H1 (cell line): ENCODE measurements around the gene CFAP97D2. TPM values are rescaled to one million over a fixed set of nuclear protein-coding genes. Genes with fewer than 3 reads are reported as not detected.

Source experiments
- CTCF ChIA-PET: fragments of 300-600 bp; sonication (Branson Sonifier 250); formaldehyde crosslinking; loops from one replicate; lab custom pipeline; 2021; ENCODE audit not compliant: partially characterized antibody; lab: Charles Lee
- POLR2A ChIA-PET: fragments of 300-600 bp; sonication (Branson Sonifier 250); formaldehyde crosslinking; loops from one replicate; lab custom pipeline; 2021; ENCODE audit warnings: inconsistent platforms; ENCODE audit not compliant: partially characterized antibody; lab: Charles Lee
- DNase-seq, 2 experiments: peaks; one replicate each; pipeline versions ENCODE4 v3.0.0 to v3.0.0-alpha.2; 2010 to 2022; ENCODE audit warnings: low spot score in 2 of 2, low read depth in 1 of 2, mixed read lengths in 1 of 2
- FAIRE-seq: peaks from 2 replicates; lab custom pipeline; 2011; peaks lifted over from hg19 to GRCh38; lab: Jason Lieb, UNC
- H2AFZ ChIP-seq: 2 replicates; pipeline ENCODE4 v1.8.1; 2012; ENCODE audit warnings: low read length, inconsistent platforms
- H2AK5ac ChIP-seq: 2 replicates; pipeline ENCODE4 v1.6.1; 2013; ENCODE audit warnings: low read depth, low read length
- H2BK120ac ChIP-seq: replicated peaks from 2 replicates; pipeline ENCODE3; 2013; ENCODE audit warnings: low read depth, low read length, inconsistent platforms
- H2BK12ac ChIP-seq: 2 replicates; pipeline ENCODE4 v1.6.1; 2013; ENCODE audit warnings: low read depth, low read length
- H2BK15ac ChIP-seq: 2 replicates; pipeline ENCODE4 v1.6.1; 2013; ENCODE audit warnings: low read length
- H2BK20ac ChIP-seq: 2 replicates; pipeline ENCODE4 v1.6.1; 2013; ENCODE audit warnings: low read length
- H2BK5ac ChIP-seq: 2 replicates; pipeline ENCODE4 v1.6.1; 2013; ENCODE audit warnings: low read depth, low read length
- H3K14ac ChIP-seq: 2 replicates; pipeline ENCODE4 v1.6.1; 2013; ENCODE audit warnings: inconsistent platforms; ENCODE audit not compliant: insufficient read length
- H3K18ac ChIP-seq: 2 replicates; pipeline ENCODE4 v1.6.1; 2013; ENCODE audit warnings: low read length; ENCODE audit errors: extremely low read depth
- H3K23ac ChIP-seq: 2 replicates; pipeline ENCODE4 v1.6.1; 2013; ENCODE audit warnings: inconsistent platforms; ENCODE audit not compliant: insufficient read length
- H3K23me2 ChIP-seq: 2 replicates; pipeline ENCODE4 v1.6.1; 2013; ENCODE audit warnings: low read depth, low read length
- H3K27ac ChIP-seq: 2 replicates; pipeline ENCODE4 v1.6.1; 2011; ENCODE audit warnings: low read depth, low read length, inconsistent platforms
- H3K27me3 ChIP-seq, 4 experiments: replicated peaks in 1 of 4; 1 replicate in 1 of 4; 2 replicates in 3 of 4; pipeline versions ENCODE4 v1.6.1 to v1.8.1; 2011 to 2013; ENCODE audit warnings: low read length in 3 of 4, mild to moderate bottlenecking in 3 of 4, inconsistent platforms in 2 of 4, mixed read lengths in 2 of 4, moderate library complexity in 1 of 4; ENCODE audit not compliant: control insufficient read depth in 3 of 4, insufficient read depth in 3 of 4; ENCODE audit errors: extremely low read depth in 1 of 4
- H3K36me3 ChIP-seq, 4 experiments: 2 replicates each; pipeline versions ENCODE4 v1.6.1 to v1.8.1; 2011 to 2013; ENCODE audit warnings: mild to moderate bottlenecking in 4 of 4, low read length in 3 of 4, moderate library complexity in 2 of 4, control low read depth in 1 of 4, inconsistent platforms in 1 of 4; ENCODE audit not compliant: insufficient read depth in 4 of 4, control insufficient read depth in 2 of 4
- H3K4ac ChIP-seq: replicated peaks from 2 replicates; pipeline ENCODE3; 2013; ENCODE audit warnings: low read length, low read depth, mixed read lengths, inconsistent platforms; ENCODE audit not compliant: insufficient read length
- H3K4me1 ChIP-seq, 4 experiments: replicated peaks in 1 of 4; 1 replicate in 1 of 4; 2 replicates in 3 of 4; pipeline versions ENCODE4 v1.6.1 to v1.8.1; 2011 to 2013; ENCODE audit warnings: low read length in 3 of 4, inconsistent platforms in 2 of 4, mixed read lengths in 1 of 4; ENCODE audit not compliant: insufficient read depth in 4 of 4, control insufficient read depth in 3 of 4
- H3K4me2 ChIP-seq, 2 experiments: 2 replicates each; pipeline versions ENCODE4 v1.6.1 to v1.8.1; 2011 to 2013; ENCODE audit warnings: low read depth in 2 of 2, low read length in 2 of 2, control low read depth in 1 of 2, inconsistent platforms in 1 of 2, mild to moderate bottlenecking in 1 of 2; ENCODE audit not compliant: insufficient read depth in 1 of 2
- H3K4me3 ChIP-seq, 4 experiments: fragments of 200-600, 300-600 bp in 1 of 4; sonication (generic), shearing (Covaris generic), sonication (Bioruptor Twin) in 1 of 4; 2 replicates each; pipeline versions ENCODE4 v1.5.1 to v1.8.1; 2011 to 2016; ENCODE audit warnings: low read length in 4 of 4, low read depth in 3 of 4, control low read depth in 2 of 4, inconsistent platforms in 2 of 4, mild to moderate bottlenecking in 2 of 4, mixed read lengths in 1 of 4, moderate library complexity in 1 of 4; ENCODE audit not compliant: insufficient read depth in 2 of 4; ENCODE audit errors: extremely low read depth in 1 of 4
- H3K56ac ChIP-seq: replicated peaks from 2 replicates; pipeline ENCODE3; 2013; ENCODE audit warnings: low read depth, mild to moderate bottlenecking, mixed read lengths, low read length, inconsistent platforms; ENCODE audit not compliant: insufficient read length
- H3K79me1 ChIP-seq: 2 replicates; pipeline ENCODE4 v1.6.1; 2013; ENCODE audit warnings: low read depth, low read length, control low read depth
- H3K79me2 ChIP-seq, 2 experiments: 2 replicates each; pipeline versions ENCODE4 v1.6.1 to v1.8.1; 2012 to 2013; ENCODE audit warnings: low read length in 2 of 2, mild to moderate bottlenecking in 2 of 2, inconsistent platforms in 1 of 2; ENCODE audit not compliant: insufficient read depth in 2 of 2, control insufficient read depth in 1 of 2
- H3K9ac ChIP-seq, 4 experiments: replicated peaks in 1 of 4; 1 replicate in 1 of 4; 2 replicates in 3 of 4; pipeline versions ENCODE4 v1.6.1 to v1.8.1; 2011 to 2013; ENCODE audit warnings: low read depth in 3 of 4, low read length in 3 of 4, control low read depth in 2 of 4, mild to moderate bottlenecking in 2 of 4, moderate library complexity in 2 of 4, inconsistent platforms in 1 of 4; ENCODE audit errors: extremely low read depth in 1 of 4
- H3K9me3 ChIP-seq, 2 experiments: 2 replicates each; pipeline versions ENCODE4 v1.6.1 to v1.8.1; 2012 to 2013; ENCODE audit warnings: mild to moderate bottlenecking in 2 of 2, moderate library complexity in 2 of 2, control low read depth in 1 of 2, inconsistent platforms in 1 of 2, low read depth in 1 of 2, low read length in 1 of 2, mixed read lengths in 1 of 2; ENCODE audit not compliant: insufficient read depth in 2 of 2
- H4K20me1 ChIP-seq, 2 experiments: replicated peaks in 1 of 2; 2 replicates each; pipeline versions ENCODE3 to v1.8.1; 2011 to 2013; ENCODE audit warnings: inconsistent platforms in 2 of 2, low read length in 2 of 2, mild to moderate bottlenecking in 1 of 2; ENCODE audit not compliant: insufficient read depth in 2 of 2, control insufficient read depth in 1 of 2
- H4K5ac ChIP-seq: 2 replicates; pipeline ENCODE4 v1.6.1; 2013; ENCODE audit warnings: low read length, low read depth, mixed read lengths, inconsistent platforms; ENCODE audit not compliant: insufficient read length
- H4K8ac ChIP-seq: 2 replicates; pipeline ENCODE4 v1.8.0; 2013; ENCODE audit warnings: mild to moderate bottlenecking, moderate library complexity, low read length, inconsistent platforms; ENCODE audit not compliant: insufficient read depth; ENCODE audit errors: extremely low read depth
- H4K91ac ChIP-seq: replicated peaks from 2 replicates; pipeline ENCODE3; 2013; ENCODE audit warnings: low read length, mixed read lengths, inconsistent platforms; ENCODE audit not compliant: insufficient read length
- CEBPB ChIP-seq: IDR thresholded peaks from 2 replicates; pipeline ENCODE4 v1.6.1; 2012; ENCODE audit warnings: low read depth, low read length
- EP300 ChIP-seq, 2 experiments: IDR thresholded peaks; 1 replicate in 1 of 2; 2 replicates in 1 of 2; pipeline ENCODE4 v1.6.1; 2011 to 2012; ENCODE audit warnings: low read depth in 2 of 2, low read length in 2 of 2, mild to moderate bottlenecking in 2 of 2, borderline replicate concordance in 1 of 2, inconsistent platforms in 1 of 2, moderate library complexity in 1 of 2
- EZH2 ChIP-seq: fragments of 200-600 bp; sonication (generic); IDR thresholded peaks from 2 replicates; pipeline ENCODE4 v1.7.1; 2012; ENCODE audit warnings: low read depth, mild to moderate bottlenecking, moderate library complexity, low read length, inconsistent platforms; ENCODE audit not compliant: severe bottlenecking
- FOSL1 ChIP-seq: IDR thresholded peaks from 2 replicates; pipeline ENCODE4 v1.6.1; 2011; ENCODE audit warnings: mild to moderate bottlenecking, low read depth, low read length, moderate library complexity; ENCODE audit not compliant: insufficient read depth
- NANOG ChIP-seq: IDR thresholded peaks from 2 replicates; pipeline ENCODE4 v1.6.1; 2011; ENCODE audit warnings: low read length, low read depth, mild to moderate bottlenecking, inconsistent platforms; ENCODE audit not compliant: insufficient read depth, poor library complexity, severe bottlenecking
- POLR2A ChIP-seq, 2 experiments: IDR thresholded peaks; 1 replicate in 1 of 2; 2 replicates in 1 of 2; pipeline ENCODE4 v1.6.1; 2011; ENCODE audit warnings: low read depth in 2 of 2, low read length in 2 of 2, mild to moderate bottlenecking in 2 of 2; ENCODE audit errors: control extremely low read depth in 1 of 2
- SUZ12 ChIP-seq: fragments of 200-600 bp; sonication (generic); IDR thresholded peaks from 2 replicates; pipeline ENCODE4 v1.6.1; 2012; ENCODE audit warnings: mild to moderate bottlenecking, inconsistent platforms, low read length, moderate library complexity, mixed read lengths
- USF2 ChIP-seq: IDR thresholded peaks from 2 replicates; pipeline ENCODE4 v1.6.1; 2011; ENCODE audit warnings: low read length, improper control_type of control experiment
- YY1 ChIP-seq: IDR thresholded peaks from 2 replicates; pipeline ENCODE4 v1.6.1; 2011; ENCODE audit warnings: low read depth, mild to moderate bottlenecking, low read length
- WGBS, 2 experiments: shearing (Covaris generic) in 1 of 2; methylation state at CpG; one replicate each; pipeline versions ENCODE4 v1.1.6 to v1.1.7; 2013 to 2015; ENCODE audit warnings: low lambda C conversion rate in 2 of 2, mixed read lengths in 2 of 2, inconsistent platforms in 1 of 2, low coverage in 1 of 2, missing lambda C conversion rate in 1 of 2; ENCODE audit not compliant: insufficient replicate concordance in 2 of 2, insufficient coverage in 1 of 2, insufficient read length in 1 of 2; ENCODE audit errors: extremely low coverage in 1 of 2, missing lambda C conversion rate in 1 of 2; 5-methylcytosine and 5-hydroxymethylcytosine counted together
- polyA plus RNA-seq, 7 experiments: library from polyadenylated mRNA; depleted of rRNA in 3 of 7; stranded (reverse) in 5 of 7; unstranded in 2 of 7; fragments of >200 nt in 5 of 7; fragments of 200-250 nt in 2 of 7; gene quantifications; 1 replicate in 5 of 7; 2 replicates in 1 of 7; 4 replicates in 1 of 7; pipeline versions ENCODE4 v1.2.1 to v1.2.3, GENCODE V29; 2011 to 2013; ENCODE audit warnings: missing spikeins in 2 of 7, mixed read lengths in 2 of 7
- total RNA-seq: library from RNA; stranded (reverse); fragmentation: NEBNext Ultra II Directional; extraction: Animal tissue kit (Norgen Biotek cat#: 25700); gene quantifications from 2 replicates; pipeline ENCODE4 v1.2.1, GENCODE V29; 2021
- TF ChIP-seq, protein P1 (sequence below): IDR thresholded peaks from 2 replicates; pipeline ENCODE4 v1.6.1; 2012; ENCODE audit warnings: inconsistent platforms

CFAP97D2 gene
- total and polyA plus RNA-seq, 2 of the 8 experiments (the other 6 are each of a cell fraction or from before 2014, with no cell fraction given), result not detected

DNA sequence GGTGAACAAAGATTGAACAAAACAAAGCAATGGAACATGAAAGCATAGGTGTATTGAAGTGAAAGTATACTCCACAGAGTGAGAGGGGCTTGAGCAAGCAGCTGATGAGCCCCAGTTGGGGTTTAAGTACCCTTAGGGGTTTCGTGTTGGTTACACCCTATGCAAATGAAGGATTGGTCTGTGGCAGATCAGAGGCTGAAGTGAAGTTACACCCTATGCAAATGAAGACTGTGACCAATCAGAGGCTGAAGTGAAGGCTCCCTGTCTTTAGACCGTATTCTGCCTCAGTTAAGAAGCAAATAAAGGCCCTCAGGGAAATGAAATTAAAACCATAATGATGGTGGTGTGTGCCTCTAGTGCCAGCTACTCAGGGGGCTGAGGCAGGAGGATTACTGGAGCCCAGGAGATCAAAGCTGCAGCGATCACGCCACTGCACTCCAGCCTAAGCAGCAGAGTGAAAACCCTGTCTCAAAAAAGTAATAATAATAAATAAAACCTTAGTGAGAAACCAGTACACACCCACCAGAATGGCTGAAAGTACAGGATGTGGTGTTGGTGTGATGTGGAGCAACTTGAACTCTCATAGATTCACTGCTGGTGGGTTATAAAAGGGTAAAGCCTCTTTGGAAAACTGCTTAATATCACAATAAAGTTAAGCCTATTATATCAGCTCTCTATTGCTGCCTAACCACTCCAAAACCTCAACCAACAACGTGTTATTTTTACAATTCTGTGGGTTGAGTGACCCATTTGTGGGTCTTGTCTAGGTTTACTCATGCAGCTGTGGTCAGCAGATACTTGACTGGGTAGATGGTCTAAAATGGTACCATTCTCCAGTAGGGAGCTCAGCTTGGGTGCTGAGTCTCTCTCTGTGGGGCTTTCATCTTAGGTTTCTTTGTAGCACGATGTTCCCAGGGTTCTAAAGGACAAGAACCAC, 89.6 kb downstream of the CFAP97D2 start:
- POLR2A ChIA-PET, result interaction anchor here (0.7 to 7.2 kb wide), 7 partner anchors 9 to 41 kb away, joined by 3 to 44 read pairs (median 4); no protein-coding TSS in a partner anchor
- Histone ChIP-seq H3K23me2 (no peaks in the 10 kb centered on the region), H2AK5ac (no peak overlapping the region), H2BK20ac (no peak overlapping the region), H4K20me1 (peaks cover 4 to 5% of the 10 kb centered on the region in 2 experiments), H3K4me3 (no peak overlapping the region), H3K4me1 (no peaks in the 10 kb centered on the region), H3K14ac (no peak overlapping the region), H2BK5ac (no peak overlapping the region), H3K4ac (no peak overlapping the region), H2AFZ (no peak overlapping the region), H3K18ac (no peak overlapping the region), H3K23ac (no peak overlapping the region), H3K56ac (no peak overlapping the region), H2BK15ac (no peak overlapping the region), H2BK120ac (no peak overlapping the region), H4K8ac (no peak overlapping the region), H3K79me2 (no peaks in the 10 kb centered on the region), H4K91ac (no peak overlapping the region), H4K5ac (no peak overlapping the region), H3K27me3 (no peaks in the 10 kb centered on the region), H3K9ac (no peak overlapping the region), H3K27ac (no peak overlapping the region), H2BK12ac (no peak overlapping the region), H3K9me3 (no peaks in the 10 kb centered on the region), H3K36me3 (peaks cover 14 to 82% (median 59%) of the 10 kb centered on the region in 4 experiments; a peak in 7 of 8 replicates), H3K79me1 (no peaks in the 10 kb centered on the region), H3K4me2 (no peak overlapping the region)
- DNase-seq (no peak), FAIRE-seq (no peak)
- CTCF ChIA-PET, result interaction anchor here (1.1 kb wide), 1 partner anchor 68 kb away, joined by 7 read pairs; no protein-coding TSS in a partner anchor
- WGBS, 2 experiments, result 97% methylated on average over 6 of the region's 6 CpGs; no CpG with 5 or more reads in 1 of the 2 experiments
- TF ChIP-seq YY1 (no peak), CEBPB (no peak), FOSL1 (no peak), NANOG (no peak), USF2 (no peak), POLR2A (IDR thresholded peaks at IDR 0.05; ENCODE audit: control extremely low read depth in 1 of 2, low read depth in 2 of 2, low read length in 2 of 2) (no peak), EP300 (IDR thresholded peaks at IDR 0.05; ENCODE audit: borderline replicate concordance in 1 of 2, low read depth in 2 of 2, low read length in 2 of 2) (no peak), SUZ12 (no peak), EZH2 (no peak)
- TF ChIP-seq, protein P1, sequence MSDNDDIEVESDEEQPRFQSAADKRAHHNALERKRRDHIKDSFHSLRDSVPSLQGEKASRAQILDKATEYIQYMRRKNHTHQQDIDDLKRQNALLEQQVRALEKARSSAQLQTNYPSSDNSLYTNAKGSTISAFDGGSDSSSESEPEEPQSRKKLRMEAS, result no peak
